EL (cell line): Measurements from ENCODE around the gene CD82.
"Not testable (repeated sequence)": the region's sequence is repeated elsewhere in the genome, so short reads cannot be mapped to it uniquely, and the experiment has no call there.

Experiments used
- DNase-seq: peaks from one replicate; pipeline ENCODE4 v3.0.0-alpha.2; 2016

The CD82 gene

GRCh38 chr11:44643217-44643616 is 77.8 kb downstream of the CD82 start:
- DNase-seq = no peak

GRCh38 chr11:44645827-44646226 is 80.4 kb downstream of the CD82 start:
- DNase-seq = no peak

- not testable (repeated sequence) for DNase-seq
Observed at GRCh38 chr11:44647255-44647955, 81.9 kb downstream of the CD82 start.

- DNase-seq = no peak
Observed at GRCh38 chr11:44648109-44648508, 82.6 kb downstream of the CD82 start.

- DNase-seq = no peak
Observed at GRCh38 chr11:44651535-44652155, 86.2 kb downstream of the CD82 start.

- DNase-seq = no peak
Observed at GRCh38 chr11:44652901-44653644, 87.6 kb downstream of the CD82 start.

GRCh38 chr11:44654057-44654456 is 88.6 kb downstream of the CD82 start:
- DNase-seq = no peak

- no peak for DNase-seq
Observed at GRCh38 chr11:44654596-44654995, 89.1 kb downstream of the CD82 start.

GRCh38 chr11:44657836-44658505 is 92.5 kb downstream of the CD82 start:
- DNase-seq = no peak

- peak; percentile 9 for DNase-seq
Observed at GRCh38 chr11:44658506-44658850, 93.0 kb downstream of the CD82 start.

- DNase-seq = no peak
Observed at GRCh38 chr11:44659641-44660040, 94.2 kb downstream of the CD82 start.

GRCh38 chr11:44660535-44660934 is 95.1 kb downstream of the CD82 start:
- not testable (repeated sequence) for DNase-seq

GRCh38 chr11:44661311-44661717 is 95.9 kb downstream of the CD82 start:
- DNase-seq = no peak
